ENCODE measurements around the gene PJVK. TPM values are rescaled to one million over a fixed set of nuclear protein-coding genes. Genes with fewer than 3 reads are reported as not detected.

PJVK gene
- total and polyA plus RNA-seq, 9 of the 15 experiments (the other 6 are each of a cell fraction or from before 2014, with no cell fraction given) = 0.11 to 1.5 (median 0.73) TPM

DNA sequence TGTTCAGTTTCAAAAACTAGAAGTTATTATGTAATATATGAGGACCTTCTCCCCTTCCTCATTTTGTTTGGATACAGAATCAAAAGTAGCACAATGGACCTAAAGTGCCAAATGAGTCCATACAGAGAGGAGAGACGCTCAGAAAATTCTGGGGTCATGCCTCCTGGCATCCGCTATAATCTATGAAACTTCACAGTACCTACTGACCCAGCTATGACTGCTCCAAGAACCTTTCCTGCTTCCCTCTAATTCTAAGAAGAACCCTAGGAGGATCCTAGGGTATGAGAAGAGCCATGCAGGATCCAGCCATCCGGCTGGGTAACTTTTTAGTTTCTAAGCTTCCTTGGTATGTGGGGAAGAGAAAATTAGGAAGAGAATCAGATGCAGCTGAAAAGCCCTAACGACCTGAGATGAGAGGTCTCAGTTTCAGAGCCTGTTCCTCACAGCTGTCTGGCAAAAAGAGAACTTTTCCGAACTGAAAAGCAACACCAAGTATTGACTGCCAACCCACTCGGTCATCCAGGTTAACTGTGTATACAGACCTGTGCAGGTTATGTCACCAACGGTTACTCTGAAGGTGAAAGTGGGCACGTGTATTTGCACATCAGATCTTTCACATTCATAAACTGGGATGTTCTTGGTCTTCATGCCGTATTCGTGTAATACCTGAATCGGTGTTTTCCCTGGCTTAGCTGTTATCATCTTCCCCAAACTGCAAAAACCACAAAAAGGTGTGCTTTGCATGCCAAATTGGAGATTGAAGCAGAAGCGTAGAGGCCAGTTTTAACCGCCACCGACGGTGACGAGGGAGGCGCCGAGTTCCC is 1.3 kb upstream of the PJVK start (continued):
- TF ChIP-seq, protein P1, sequence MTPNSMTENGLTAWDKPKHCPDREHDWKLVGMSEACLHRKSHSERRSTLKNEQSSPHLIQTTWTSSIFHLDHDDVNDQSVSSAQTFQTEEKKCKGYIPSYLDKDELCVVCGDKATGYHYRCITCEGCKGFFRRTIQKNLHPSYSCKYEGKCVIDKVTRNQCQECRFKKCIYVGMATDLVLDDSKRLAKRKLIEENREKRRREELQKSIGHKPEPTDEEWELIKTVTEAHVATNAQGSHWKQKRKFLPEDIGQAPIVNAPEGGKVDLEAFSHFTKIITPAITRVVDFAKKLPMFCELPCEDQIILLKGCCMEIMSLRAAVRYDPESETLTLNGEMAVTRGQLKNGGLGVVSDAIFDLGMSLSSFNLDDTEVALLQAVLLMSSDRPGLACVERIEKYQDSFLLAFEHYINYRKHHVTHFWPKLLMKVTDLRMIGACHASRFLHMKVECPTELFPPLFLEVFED (CRISPR knock-in tag; conservative IDR thresholded peaks at IDR 0.05) = 0 out of 2 replicates have a peak, but pooled peaks have one; percentile 13

- H3K27ac ChIP-seq (ENCODE audit: extremely low read depth, low read depth, low read length) = peak overlapping the region; percentile 96
- H3K4me2 ChIP-seq (ENCODE audit: insufficient read depth, low read length) = peak overlapping the region; percentile 95
- H3K4me1 ChIP-seq (replicated peaks in 1 of 2; ENCODE audit: control insufficient read depth in 2 of 2, insufficient read depth in 2 of 2, low read length in 2 of 2) = peaks cover 14 to 19% of the 10 kb centered on the region in 2 experiments; a peak in 4 of 5 replicates
- peak overlapping the region; percentile 98 for H2AFZ ChIP-seq (ENCODE audit: low read depth, low read length)
- POLR2A ChIA-PET = interaction anchor here (0.6 to 2.9 kb wide), 14 partner anchors 8 to 931 kb away, joined by 3 to 23 read pairs (median 4); no protein-coding TSS in a partner anchor
- peaks cover 33% of the 10 kb centered on the region for H3K36me3 ChIP-seq (ENCODE audit: control insufficient read depth, insufficient read depth, low read length)
- CTCF ChIA-PET (ENCODE audit: low intra/inter-chr PET ratio) = no interaction called here
- H3K9me3 ChIP-seq (replicated peaks; ENCODE audit: control insufficient read depth, insufficient read depth, low read depth, low read length) = no peaks in the 10 kb centered on the region
- no peak for DNase-seq (ENCODE audit: extremely low read depth in 1 of 4, low spot score in 3 of 4)
- 0 out of 2 replicates have a peak, but pooled peaks cover 7% of the 10 kb centered on the region for H4K20me1 ChIP-seq (replicated peaks; ENCODE audit: control insufficient read depth, insufficient read depth, low read length)
- no peaks in the 10 kb centered on the region for H3K27me3 ChIP-seq (ENCODE audit: control insufficient read depth in 2 of 2, insufficient read depth in 2 of 2, low read length in 2 of 2)
- ATAC-seq = no peak
- in situ Hi-C loops (cut with MboI) = no loop called here
- FAIRE-seq = no peak
- H3K9ac ChIP-seq (ENCODE audit: insufficient read depth in 1 of 2, low read depth in 2 of 2, low read length in 2 of 2) = peak overlapping the region; percentile 91 to 97
- no peaks in the 10 kb centered on the region for H3K9me1 ChIP-seq (ENCODE audit: control insufficient read depth, insufficient read depth, low read length)
- BruUV-seq (replicated peaks) = no TSS peak
- H3K4me3 ChIP-seq = peak overlapping the region; percentile 90
- intact Hi-C loops (cut with micrococcal nuclease) = loop anchor here (2.0 kb wide), 1 partner anchor 36 kb away; no protein-coding TSS in a partner anchor
- WGBS (ENCODE audit: insufficient coverage, low coverage, missing lambda C conversion rate) = 0% methylated on average over 25 of the region's 25 CpGs
- H3K79me2 ChIP-seq (ENCODE audit: control insufficient read depth, insufficient read depth, low read length) = peaks cover 32% of the 10 kb centered on the region
- TF ChIP-seq GABPB1 (CRISPR knock-in tag; IDR thresholded peaks at IDR 0.05) = no peak
- no peak for TF ChIP-seq ZFX (CRISPR knock-in tag; IDR thresholded peaks at IDR 0.05)
- TF ChIP-seq HNRNPH1 (optimal IDR thresholded peaks at IDR 0.05; ENCODE audit: low read depth, low read length) = no peak
- no peak for TF ChIP-seq SREBF2 (CRISPR knock-in tag; IDR thresholded peaks at IDR 0.05)
- no peak for TF ChIP-seq NFATC3 (IDR thresholded peaks at IDR 0.05)
- no peak for TF ChIP-seq ZNF76 (CRISPR knock-in tag; IDR thresholded peaks at IDR 0.05; ENCODE audit: borderline replicate concordance)
- TF ChIP-seq, protein P2, sequence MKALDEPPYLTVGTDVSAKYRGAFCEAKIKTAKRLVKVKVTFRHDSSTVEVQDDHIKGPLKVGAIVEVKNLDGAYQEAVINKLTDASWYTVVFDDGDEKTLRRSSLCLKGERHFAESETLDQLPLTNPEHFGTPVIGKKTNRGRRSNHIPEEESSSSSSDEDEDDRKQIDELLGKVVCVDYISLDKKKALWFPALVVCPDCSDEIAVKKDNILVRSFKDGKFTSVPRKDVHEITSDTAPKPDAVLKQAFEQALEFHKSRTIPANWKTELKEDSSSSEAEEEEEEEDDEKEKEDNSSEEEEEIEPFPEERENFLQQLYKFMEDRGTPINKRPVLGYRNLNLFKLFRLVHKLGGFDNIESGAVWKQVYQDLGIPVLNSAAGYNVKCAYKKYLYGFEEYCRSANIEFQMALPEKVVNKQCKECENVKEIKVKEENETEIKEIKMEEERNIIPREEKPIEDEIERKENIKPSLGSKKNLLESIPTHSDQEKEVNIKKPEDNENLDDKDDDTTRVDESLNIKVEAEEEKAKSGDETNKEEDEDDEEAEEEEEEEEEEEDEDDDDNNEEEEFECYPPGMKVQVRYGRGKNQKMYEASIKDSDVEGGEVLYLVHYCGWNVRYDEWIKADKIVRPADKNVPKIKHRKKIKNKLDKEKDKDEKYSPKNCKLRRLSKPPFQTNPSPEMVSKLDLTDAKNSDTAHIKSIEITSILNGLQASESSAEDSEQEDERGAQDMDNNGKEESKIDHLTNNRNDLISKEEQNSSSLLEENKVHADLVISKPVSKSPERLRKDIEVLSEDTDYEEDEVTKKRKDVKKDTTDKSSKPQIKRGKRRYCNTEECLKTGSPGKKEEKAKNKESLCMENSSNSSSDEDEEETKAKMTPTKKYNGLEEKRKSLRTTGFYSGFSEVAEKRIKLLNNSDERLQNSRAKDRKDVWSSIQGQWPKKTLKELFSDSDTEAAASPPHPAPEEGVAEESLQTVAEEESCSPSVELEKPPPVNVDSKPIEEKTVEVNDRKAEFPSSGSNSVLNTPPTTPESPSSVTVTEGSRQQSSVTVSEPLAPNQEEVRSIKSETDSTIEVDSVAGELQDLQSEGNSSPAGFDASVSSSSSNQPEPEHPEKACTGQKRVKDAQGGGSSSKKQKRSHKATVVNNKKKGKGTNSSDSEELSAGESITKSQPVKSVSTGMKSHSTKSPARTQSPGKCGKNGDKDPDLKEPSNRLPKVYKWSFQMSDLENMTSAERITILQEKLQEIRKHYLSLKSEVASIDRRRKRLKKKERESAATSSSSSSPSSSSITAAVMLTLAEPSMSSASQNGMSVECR (CRISPR knock-in tag; IDR thresholded peaks at IDR 0.05) = peak; percentile 79; the same call in 1 of the 2 replicates
- no peak for TF ChIP-seq ZNF277 (CRISPR knock-in tag; IDR thresholded peaks at IDR 0.05; ENCODE audit: borderline replicate concordance)
- TF ChIP-seq NFRKB (IDR thresholded peaks at IDR 0.05; ENCODE audit: low read depth) = 0 out of 2 replicates have a peak, but pooled peaks have one; percentile 8
- TF ChIP-seq PHF20 (IDR thresholded peaks at IDR 0.05; ENCODE audit: partially characterized antibody) = peak; percentile 61
- no peak for TF ChIP-seq HMGN3 (IDR thresholded peaks at IDR 0.05; ENCODE audit: borderline replicate concordance, extremely low read depth, insufficient read length, low read depth, low read length)
- TF ChIP-seq KAT7 (CRISPR knock-in tag; IDR thresholded peaks at IDR 0.05; ENCODE audit: borderline replicate concordance) = 0 out of 2 replicates have a peak, but pooled peaks have one; percentile 77
These were observed 729 bp upstream of the PJVK start for GRCh38 chr2:178450524-178450773.

Data from K562 (cell line).